Activated CD4-positive, alpha-beta T cell treated with anti-CD3 and anti-CD28 coated beads for 36 hours (primary cell): ENCODE results near the gene CWC25. TPM values are rescaled to one million over a fixed set of nuclear protein-coding genes. Genes with fewer than 3 reads are reported as not detected.
"Not testable (repeated sequence)": the region's sequence is repeated elsewhere in the genome, so short reads cannot be mapped to it uniquely, and the experiment has no call there.

Source experiments
- ATAC-seq: fragments of 200-7000 bp; cut with Tn5 transposase; one replicate; pipeline ENCODE4 v1.10.0; 2021; ENCODE audit warnings: mild to moderate bottlenecking, moderate library complexity
- CTCF ChIA-PET: fragments of 350-600 bp; sonication (Branson Sonifier 250); formaldehyde crosslinking; loops from one replicate; lab custom pipeline; 2021; ENCODE audit warnings: antibody characterized with exemption; lab: Charles Lee
- POLR2A ChIA-PET: fragments of 350-600 bp; sonication (Branson Sonifier 250); formaldehyde crosslinking; loops from one replicate; lab custom pipeline; 2021; ENCODE audit warnings: antibody characterized with exemption, inconsistent platforms; lab: Charles Lee
- DNase-seq: peaks from one replicate; pipeline ENCODE4 v3.0.0-alpha.2; 2020
- H3K27ac Mint-ChIP-seq: one replicate; pipeline ENCODE4 v1.8.0; 2021; ENCODE audit warnings: mixed read lengths
- H3K27me3 Mint-ChIP-seq: one replicate; pipeline ENCODE4 v1.8.0; 2021; ENCODE audit warnings: mixed read lengths
- H3K36me3 Mint-ChIP-seq: one replicate; pipeline ENCODE4 v1.8.0; 2021; ENCODE audit warnings: low read depth, mixed read lengths
- H3K4me1 Mint-ChIP-seq: one replicate; pipeline ENCODE4 v1.8.0; 2021; ENCODE audit warnings: mixed read lengths
- H3K4me3 Mint-ChIP-seq: one replicate; pipeline ENCODE4 v1.8.0; 2021; ENCODE audit warnings: mild to moderate bottlenecking, moderate library complexity, mixed read lengths
- H3K9me3 Mint-ChIP-seq: one replicate; pipeline ENCODE4 v1.8.0; 2021; ENCODE audit warnings: low read depth, mixed read lengths
- intact Hi-C, 2 experiments: fragments of 100-400 bp; cut with DNase I in 1 of 2; cut with micrococcal nuclease in 1 of 2; formaldehyde crosslinking; loops; one replicate each; pipeline versions ENCODE4 v1.14.2 to v1.15.1; 2022 to 2024; cut with DNase I, micrococcal nuclease
- total RNA-seq, 2 experiments: library from RNA; stranded (reverse); gene quantifications; one replicate each; pipeline ENCODE4 v1.2.3, GENCODE V29; 2021

CWC25 gene
- total RNA-seq, 2 experiments from 2014 or later = 23.3 to 24.0 TPM

- H3K9me3 Mint-ChIP-seq = no peaks in the 10 kb centered on the region
- ChIA-PET POLR2A (interaction anchor here (0.7 to 3.2 kb wide), 8 partner anchors 13 to 55 kb away, joined by 3 to 36 read pairs (median 4); partner anchors contain the start of gene RPL23), CTCF (interaction anchor here (0.6 to 2.2 kb wide), 8 partner anchors 14 to 284 kb away, joined by 3 to 9 read pairs (median 4); partner anchors contain the start of gene LASP1NB)
- peaks cover 2% of the 10 kb centered on the region for H3K27me3 Mint-ChIP-seq
- H3K36me3 Mint-ChIP-seq = peaks cover 14% of the 10 kb centered on the region
- intact Hi-C loops = loop anchor here (1.0 to 2.0 kb wide), 9 partner anchors 16 to 285 kb away; partner anchors contain the start of genes CWC25 (in 2 of the 2), RPL23 (in 2 of the 2), EPOP (in 1 of the 2) and PIP4K2B (in 1 of the 2)
- DNase-seq (peak; percentile 95), ATAC-seq (peak; percentile 56)
- peak overlapping the region; percentile 93 for H3K27ac Mint-ChIP-seq
- H3K4me3 Mint-ChIP-seq = peak overlapping the region; percentile 93
- H3K4me1 Mint-ChIP-seq = peaks cover 44% of the 10 kb centered on the region
Observed at GRCh38 chr17:38868817-38869525, 43.9 kb upstream of the CWC25 start.

- intact Hi-C loops = loop anchor here (1.0 to 2.0 kb wide), 3 partner anchors 15 to 193 kb away; partner anchors contain the start of genes EPOP (in 1 of the 2) and RPL23 (in 1 of the 2)
- no peaks in the 10 kb centered on the region for H3K9me3 Mint-ChIP-seq
- ChIA-PET POLR2A (interaction anchor here (0.6 to 3.2 kb wide), 6 partner anchors 14 to 297 kb away, joined by 3 to 36 read pairs (median 4); partner anchors contain the start of gene RPL23), CTCF (interaction anchor here (0.7 to 1.6 kb wide), 11 partner anchors 9 to 297 kb away, joined by 3 to 6 read pairs (median 4); partner anchors contain the start of gene RPL23)
- H3K4me1 Mint-ChIP-seq = peaks cover 37% of the 10 kb centered on the region
- peaks cover 13% of the 10 kb centered on the region for H3K36me3 Mint-ChIP-seq
- DNase-seq (peak; percentile 51), ATAC-seq (no peak)
- peak overlapping the region; percentile 93 for H3K4me3 Mint-ChIP-seq
- H3K27ac Mint-ChIP-seq = peak overlapping the region; percentile 93
- H3K27me3 Mint-ChIP-seq = peaks cover 2% of the 10 kb centered on the region
Observed at GRCh38 chr17:38867968-38868816, 43.1 kb upstream of the CWC25 start.

GRCh38 chr17:38867179-38867967 is 42.3 kb upstream of the CWC25 start:
- H3K27ac Mint-ChIP-seq = peak overlapping the region; percentile 93
- peak; percentile 85 for DNase-seq
- POLR2A ChIA-PET = interaction anchor here (0.6 to 1.7 kb wide), 4 partner anchors 13 to 298 kb away, joined by 3 to 7 read pairs (median 4); partner anchors contain the start of gene RPL23
- H3K27me3 Mint-ChIP-seq = peaks cover 2% of the 10 kb centered on the region
- intact Hi-C loops = no loop called here
- peak overlapping the region; percentile 93 for H3K4me3 Mint-ChIP-seq
- ATAC-seq = no peak
- H3K9me3 Mint-ChIP-seq = no peaks in the 10 kb centered on the region
- H3K36me3 Mint-ChIP-seq = peaks cover 11% of the 10 kb centered on the region
- CTCF ChIA-PET = interaction anchor here (0.7 to 1.6 kb wide), 11 partner anchors 10 to 298 kb away, joined by 3 to 6 read pairs (median 4); partner anchors contain the start of gene RPL23
- H3K4me1 Mint-ChIP-seq = peaks cover 28% of the 10 kb centered on the region

- no peak for ATAC-seq
- CTCF ChIA-PET = interaction anchor here (0.7 kb wide), 1 partner anchor 63 kb away, joined by 3 read pairs; no protein-coding TSS in a partner anchor
- Mint-ChIP-seq H3K4me3 (no peak overlapping the region), H3K36me3 (peaks cover 4% of the 10 kb centered on the region), H3K27me3 (peaks cover 2% of the 10 kb centered on the region), H3K27ac (no peak overlapping the region), H3K4me1 (peaks cover 17% of the 10 kb centered on the region), H3K9me3 (no peaks in the 10 kb centered on the region)
- POLR2A ChIA-PET = no interaction called here
- intact Hi-C loops = no loop called here
- DNase-seq = no peak
Observed at GRCh38 chr17:38864636-38865398, 39.7 kb upstream of the CWC25 start.

GRCh38 chr17:38861399-38861843 is 36.3 kb upstream of the CWC25 start:
- H3K4me3 Mint-ChIP-seq = no peak overlapping the region
- ATAC-seq (peak; percentile 68), DNase-seq (peak; percentile 63)
- H3K27me3 Mint-ChIP-seq = no peaks in the 10 kb centered on the region
- H3K4me1 Mint-ChIP-seq = no peaks in the 10 kb centered on the region
- intact Hi-C loops = no loop called here
- CTCF ChIA-PET = interaction anchor here (0.7 to 0.8 kb wide), 3 partner anchors 15 to 52 kb away, joined by 3 to 4 read pairs (median 3); no protein-coding TSS in a partner anchor
- no peaks in the 10 kb centered on the region for H3K36me3 Mint-ChIP-seq
- POLR2A ChIA-PET = interaction anchor here (0.6 to 0.7 kb wide), 3 partner anchors 10 to 103 kb away, joined by 3 to 4 read pairs (median 3); no protein-coding TSS in a partner anchor
- no peak overlapping the region for H3K27ac Mint-ChIP-seq
- H3K9me3 Mint-ChIP-seq = no peaks in the 10 kb centered on the region

- intact Hi-C loops = loop anchor here in 1 of 2 experiments (10.0 kb wide), 1 partner anchor 182 kb away; the partner anchor contains the start of gene EPOP
- POLR2A ChIA-PET = no interaction called here
- Mint-ChIP-seq H3K9me3 (no peaks in the 10 kb centered on the region), H3K4me1 (peaks cover 15% of the 10 kb centered on the region), H3K27me3 (no peaks in the 10 kb centered on the region), H3K36me3 (peaks cover 13% of the 10 kb centered on the region), H3K27ac (no peak overlapping the region), H3K4me3 (no peak overlapping the region)
- CTCF ChIA-PET = no interaction called here
- DNase-seq = no peak
- no peak for ATAC-seq
Observed at GRCh38 chr17:38857271-38857670, 32.1 kb upstream of the CWC25 start.

- ChIA-PET CTCF (interaction anchor here (1.6 to 3.1 kb wide), 2 partner anchors 18 to 34 kb away, joined by 4 to 9 read pairs; no protein-coding TSS in a partner anchor), POLR2A (interaction anchor here (1.2 to 3.0 kb wide), 3 partner anchors 12 to 310 kb away, joined by 4 to 36 read pairs (median 7); partner anchors contain the start of gene LASP1)
- Mint-ChIP-seq H3K4me3 (peak overlapping the region; percentile 39), H3K27ac (peak overlapping the region; percentile 24), H3K36me3 (peaks cover 34% of the 10 kb centered on the region), H3K4me1 (peaks cover 33% of the 10 kb centered on the region)
- intact Hi-C loops = loop anchor here in 1 of 2 experiments (10.0 kb wide), 1 partner anchor 180 kb away; the partner anchor contains the start of gene EPOP
- not testable (repeated sequence) for H3K27me3 Mint-ChIP-seq, DNase-seq, H3K9me3 Mint-ChIP-seq, ATAC-seq
Observed at GRCh38 chr17:38855101-38855714, 30.1 kb upstream of the CWC25 start.

GRCh38 chr17:38853292-38854219 is 28.4 kb upstream of the CWC25 start, which contains the start of gene RPL23:
Gene RPL23, minus strand, starts transcription at chr17:38853721. Its CDS starts 11 bp downstream, at chr17:38853710.
- peak within 1 kb of the TSS; percentile 99 for H3K4me3 Mint-ChIP-seq
- peaks cover 48% of the 10 kb centered on the region for H3K36me3 Mint-ChIP-seq
- ChIA-PET CTCF (interaction anchor here (0.5 to 3.1 kb wide), 13 partner anchors 14 to 348 kb away, joined by 3 to 9 read pairs (median 4); partner anchors contain the start of gene LASP1NB), POLR2A (interaction anchor here (0.5 to 3.0 kb wide), 15 partner anchors 9 to 614 kb away, joined by 3 to 36 read pairs (median 4); partner anchors contain the start of genes CWC25, LASP1 and MLLT6)
- H3K27me3 Mint-ChIP-seq = no peaks in the 10 kb centered on the region
- H3K27ac Mint-ChIP-seq = peak within 1 kb of the TSS; percentile 99
- intact Hi-C loops = loop anchor here (1.0 to 10.0 kb wide), 14 partner anchors 15 to 1127 kb away; partner anchors contain the start of genes CWC25 (in 2 of the 2), PSMB3 (in 2 of the 2), EPOP (in 1 of the 2) and FBXL20 (in 1 of the 2)
- peak; percentile 87 for ATAC-seq
- peaks cover 46% of the 10 kb centered on the region for H3K4me1 Mint-ChIP-seq
- H3K9me3 Mint-ChIP-seq = no peaks in the 10 kb centered on the region
- DNase-seq = peak; percentile 96
